Epidermal melanocyte (primary cell): ENCODE results near the gene NTN1.

Experiments
- DNase-seq: peaks from one replicate; pipeline ENCODE4 v3.0.0; 2011; ENCODE audit warnings: low spot score; ENCODE audit not compliant: insufficient read length

NTN1 gene

DNA sequence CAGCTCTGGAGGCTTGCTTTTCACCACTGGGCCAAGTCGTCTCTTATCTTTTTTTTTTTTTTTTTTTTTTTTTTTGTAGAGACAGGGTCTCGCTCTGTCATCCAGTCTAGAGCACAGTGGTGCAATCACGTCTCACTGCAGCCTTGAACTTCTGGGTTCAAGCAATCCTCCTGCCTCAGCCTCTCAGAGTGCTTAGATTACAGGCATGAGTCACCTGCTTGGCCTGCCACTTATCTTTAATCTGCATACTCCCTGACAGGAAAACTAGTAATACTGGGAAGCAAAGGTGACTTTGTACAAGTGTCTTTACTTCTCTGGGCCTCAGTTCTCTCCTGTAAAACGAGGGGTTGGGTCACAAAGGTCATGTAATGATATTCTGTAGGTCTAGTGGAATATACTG lies 15.0 kb downstream of the NTN1 start:
- DNase-seq: no peak

DNA sequence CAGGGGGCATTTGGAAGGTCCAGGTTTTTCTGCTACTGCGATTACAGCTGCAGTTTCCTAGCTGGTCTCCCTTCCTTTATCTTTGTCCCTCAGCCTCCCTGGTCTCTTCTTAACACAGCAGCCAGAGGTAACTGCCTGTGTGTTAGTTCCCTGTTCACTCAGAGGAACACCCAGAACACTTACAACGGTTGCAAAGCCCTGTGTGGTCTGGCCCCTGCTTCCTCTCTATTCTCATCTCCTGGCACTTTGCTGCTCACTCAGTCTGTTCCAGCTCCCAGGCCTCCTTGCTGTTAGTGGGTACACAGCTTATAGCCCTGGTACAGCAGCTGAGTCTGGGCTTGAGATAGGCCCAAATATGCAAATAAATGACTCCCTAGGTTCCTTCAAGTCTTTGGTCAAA lies 16.4 kb downstream of the NTN1 start:
- no peak for DNase-seq

DNA sequence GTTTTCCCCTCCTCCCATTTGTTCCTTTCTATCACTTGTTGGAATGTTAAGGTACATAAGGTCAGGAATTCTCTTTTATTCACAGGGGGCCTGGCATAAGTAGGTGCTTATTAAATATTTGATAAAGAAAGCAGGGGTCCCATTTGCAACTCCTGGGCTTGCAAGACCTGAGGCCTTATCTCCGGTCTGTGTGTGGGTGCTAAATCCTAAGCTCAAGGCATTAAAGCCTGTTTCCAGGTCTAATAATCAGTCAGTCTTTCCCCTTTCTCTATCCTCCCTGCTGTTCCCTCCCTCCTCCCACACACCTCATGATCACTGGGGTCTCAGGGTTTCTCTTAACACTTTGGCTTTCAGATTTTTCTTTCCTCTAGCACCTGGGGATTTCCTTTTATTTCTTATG lies 17.1 kb downstream of the NTN1 start:
- no peak for DNase-seq

DNA sequence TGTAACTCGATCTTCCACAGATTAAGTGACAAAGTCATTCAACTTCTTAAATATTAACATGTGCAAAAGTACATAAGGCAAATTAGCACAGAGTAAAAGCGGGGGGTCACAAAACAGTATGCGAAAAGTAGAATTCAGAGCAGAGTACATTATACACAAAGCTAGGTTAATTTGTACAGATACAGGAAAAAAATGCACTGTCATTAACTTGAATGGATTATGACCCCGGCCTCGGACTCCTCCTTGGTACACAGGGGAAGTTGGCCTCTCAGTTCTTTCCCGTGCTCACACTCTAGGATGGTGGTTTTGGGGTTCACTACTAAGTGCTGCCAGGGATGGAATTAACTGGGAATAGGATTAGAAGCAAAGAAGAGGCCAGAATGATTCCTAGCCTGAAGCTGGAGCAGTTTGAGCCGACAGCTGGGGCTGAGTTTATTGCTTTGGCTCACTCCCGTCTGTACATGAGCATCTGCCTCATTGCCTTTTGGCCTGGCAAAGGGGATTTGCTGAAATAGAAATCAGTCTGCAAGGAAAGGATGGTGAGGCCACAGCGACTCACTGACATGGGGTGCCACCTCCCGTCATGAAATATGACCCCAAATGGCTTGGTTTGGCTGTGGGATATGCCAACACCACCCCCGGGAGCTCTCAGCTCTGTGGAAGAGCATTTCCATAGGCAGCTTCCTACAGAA lies 23.6 kb downstream of the NTN1 start:
- no peak for DNase-seq

DNA sequence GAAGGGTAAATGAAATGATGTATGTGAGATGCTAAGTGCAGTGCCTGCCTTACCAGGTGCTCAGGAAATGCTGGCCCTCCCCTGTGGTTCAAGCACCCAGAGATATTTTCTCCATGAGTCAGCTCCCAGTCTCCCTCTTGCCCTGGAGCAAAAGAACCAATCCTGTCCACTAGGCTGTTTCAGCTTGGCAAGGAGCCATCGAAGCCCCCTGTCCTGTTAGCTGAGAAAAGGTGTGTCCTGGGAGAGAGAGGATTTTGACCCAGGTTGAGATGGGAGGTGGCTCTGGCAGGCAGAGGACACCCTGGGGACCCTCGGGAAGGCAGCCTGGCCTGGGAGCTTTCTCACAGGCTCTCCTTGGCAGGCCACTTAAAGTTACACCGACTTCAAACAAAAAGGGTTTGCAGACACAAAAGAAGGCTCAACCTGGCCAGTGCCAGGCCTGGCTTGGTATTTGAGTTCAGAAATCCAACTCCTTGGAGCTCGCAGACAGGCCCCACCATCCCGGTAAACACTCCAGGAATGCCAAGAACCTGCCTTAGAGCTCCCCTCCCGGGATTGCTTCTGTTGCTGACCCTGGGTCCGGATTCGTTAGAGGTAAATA lies 29.6 kb downstream of the NTN1 start:
- DNase-seq: no peak

DNA sequence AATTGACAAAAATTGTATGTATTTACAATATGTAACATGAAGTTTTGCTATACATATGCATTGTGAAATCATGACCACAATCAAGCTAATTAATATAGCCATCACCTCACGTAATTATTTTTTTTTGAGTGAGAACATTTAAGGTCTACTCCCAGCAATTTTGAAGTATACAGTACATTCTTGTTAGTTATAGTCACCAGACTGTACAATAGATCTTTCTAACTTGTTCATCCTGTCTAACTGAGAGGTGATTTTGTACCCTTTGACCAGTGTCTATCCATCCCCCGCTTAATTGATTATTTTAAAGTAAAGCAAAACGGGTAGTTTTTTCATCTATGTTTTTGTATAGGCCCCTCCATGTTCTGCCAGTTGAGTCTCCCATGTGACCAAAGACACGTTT lies 30.3 kb downstream of the NTN1 start:
- no peak for DNase-seq

DNA sequence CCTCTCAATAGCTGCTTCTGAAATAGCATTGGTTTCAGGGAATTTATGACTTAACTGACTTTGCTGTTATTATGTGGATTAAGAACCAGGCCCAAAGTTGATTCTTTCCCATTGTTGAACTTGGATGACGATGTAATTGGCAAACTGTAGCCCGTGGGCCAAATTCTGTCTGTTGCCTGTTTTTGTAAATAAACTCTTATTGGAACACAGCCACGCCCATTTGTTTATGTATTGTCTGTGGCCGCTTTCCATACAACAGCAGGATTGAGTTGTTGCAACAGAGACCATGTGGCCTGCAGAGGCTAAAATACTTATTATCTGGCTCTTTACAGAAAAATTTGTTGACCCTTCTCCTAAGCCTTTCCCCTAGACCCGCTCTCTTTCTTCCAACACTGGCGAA lies 31.6 kb downstream of the NTN1 start:
- no peak for DNase-seq

DNA sequence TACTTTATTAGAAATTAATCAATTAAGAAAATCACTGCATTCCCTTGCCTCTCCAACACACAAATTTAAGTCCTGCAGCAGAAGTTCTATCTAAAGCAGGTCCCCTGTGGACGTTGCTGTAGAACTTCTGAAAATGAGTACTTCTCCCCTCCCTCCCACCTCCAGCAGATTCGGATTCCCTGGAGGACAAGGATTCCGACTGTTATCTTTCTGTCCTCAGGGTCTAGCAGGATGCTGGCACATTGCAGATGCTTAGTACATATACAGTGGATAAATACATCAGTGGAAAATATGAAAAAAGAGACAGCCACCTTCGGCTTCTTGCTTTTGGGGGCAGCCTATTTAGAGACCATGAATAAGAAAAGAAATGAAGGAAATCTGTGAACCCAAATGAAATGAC lies 32.1 kb downstream of the NTN1 start:
- DNase-seq: no peak

DNA sequence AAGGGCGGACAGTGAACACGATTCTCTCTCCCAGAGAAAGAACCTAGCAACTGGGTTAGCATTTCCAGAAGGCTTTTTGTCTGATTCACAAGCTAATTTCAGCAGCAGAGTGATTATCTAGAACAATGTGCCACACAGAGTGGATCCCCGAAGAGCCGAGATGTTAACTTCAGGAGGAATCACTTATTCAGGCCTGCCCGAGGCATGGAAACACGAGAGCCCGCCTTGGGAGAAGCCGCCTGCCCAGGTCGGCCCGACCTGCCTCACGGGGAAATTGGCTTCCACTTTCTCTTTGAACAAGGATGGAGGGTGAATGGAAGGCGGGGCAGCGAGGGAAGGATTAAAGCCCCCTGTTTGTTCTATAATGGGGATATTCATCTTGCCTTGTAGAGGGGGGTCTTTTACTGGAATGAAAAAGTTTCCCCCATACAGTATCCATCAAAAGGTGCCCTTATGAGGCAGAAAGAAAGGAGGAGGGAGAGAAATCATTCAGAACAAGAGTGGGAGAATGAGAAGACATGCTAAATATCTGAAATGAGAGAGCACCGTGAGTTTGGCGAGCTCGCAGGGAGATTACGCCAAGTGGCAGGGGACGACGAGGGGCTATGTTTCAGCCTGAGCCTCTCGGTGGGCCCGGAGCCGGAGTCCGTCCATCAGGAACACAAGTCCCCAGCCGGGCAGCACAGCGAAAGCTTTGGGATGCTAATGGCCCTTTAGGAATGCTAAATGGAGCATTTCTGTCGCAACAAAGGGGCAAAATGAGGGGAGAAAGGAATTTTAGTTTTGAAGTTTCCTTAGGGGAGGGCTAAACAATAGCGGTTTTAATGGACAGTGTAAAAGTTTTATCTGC lies 33.0 kb downstream of the NTN1 start:
- no peak for DNase-seq

DNA sequence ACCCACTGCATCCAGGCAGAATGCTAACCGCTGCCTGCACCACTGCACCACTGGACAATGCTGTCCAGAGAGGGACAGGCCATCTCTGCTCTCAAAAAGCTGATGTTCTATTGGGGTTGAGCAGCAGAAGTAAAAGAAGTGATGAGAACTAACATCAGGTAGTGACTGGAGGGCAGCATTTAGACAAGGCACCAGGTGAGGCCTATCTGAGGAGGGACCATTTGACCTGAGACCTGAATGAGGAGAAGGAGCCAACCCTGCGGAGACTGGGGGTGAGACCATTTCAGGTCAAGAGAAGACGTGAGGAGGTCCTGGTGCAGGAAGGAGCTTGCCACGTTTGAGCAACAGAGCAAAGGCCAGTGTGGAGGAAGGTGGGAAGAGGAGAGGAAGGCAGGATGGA lies 34.0 kb downstream of the NTN1 start:
- no peak for DNase-seq

DNA sequence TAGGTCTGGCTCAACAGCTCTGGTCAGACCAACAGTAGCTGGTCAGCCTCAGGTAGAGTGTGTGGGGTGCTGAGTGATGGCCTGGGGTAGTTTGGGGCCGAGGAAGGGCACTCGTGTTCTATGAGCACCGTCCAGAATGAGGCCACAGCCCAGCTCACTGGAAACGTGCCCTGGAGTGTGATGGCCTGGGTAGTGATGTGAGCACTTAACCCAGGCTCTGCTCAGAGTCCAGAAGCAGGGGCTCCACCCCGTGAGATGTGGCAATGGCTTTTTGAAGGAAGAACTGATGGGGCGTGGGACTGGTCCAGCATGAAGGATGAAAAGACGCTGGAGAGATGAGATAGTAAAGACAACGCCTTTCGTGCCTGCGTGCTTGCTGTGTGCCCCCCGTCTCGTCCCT lies 35.3 kb downstream of the NTN1 start:
- no peak for DNase-seq

DNA sequence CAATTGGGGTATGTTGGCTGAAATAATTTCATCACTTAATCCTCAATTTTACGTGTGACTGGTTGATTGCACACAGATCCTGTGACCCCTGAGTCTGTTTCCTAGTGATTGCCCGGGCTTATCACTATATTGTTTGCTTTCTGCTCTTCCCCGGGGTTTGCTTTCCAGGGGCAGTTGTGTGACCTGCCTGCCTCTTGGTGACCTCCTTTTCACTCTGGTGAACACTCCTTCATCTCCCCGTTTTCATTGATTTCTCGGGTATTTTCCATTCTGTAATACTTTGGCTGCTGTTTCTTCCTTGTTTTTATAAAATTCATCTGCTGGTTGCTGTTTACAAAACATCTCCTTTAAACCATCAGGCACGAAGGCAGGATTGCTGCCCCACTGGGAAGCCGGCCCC lies 36.0 kb downstream of the NTN1 start:
- no peak for DNase-seq

DNA sequence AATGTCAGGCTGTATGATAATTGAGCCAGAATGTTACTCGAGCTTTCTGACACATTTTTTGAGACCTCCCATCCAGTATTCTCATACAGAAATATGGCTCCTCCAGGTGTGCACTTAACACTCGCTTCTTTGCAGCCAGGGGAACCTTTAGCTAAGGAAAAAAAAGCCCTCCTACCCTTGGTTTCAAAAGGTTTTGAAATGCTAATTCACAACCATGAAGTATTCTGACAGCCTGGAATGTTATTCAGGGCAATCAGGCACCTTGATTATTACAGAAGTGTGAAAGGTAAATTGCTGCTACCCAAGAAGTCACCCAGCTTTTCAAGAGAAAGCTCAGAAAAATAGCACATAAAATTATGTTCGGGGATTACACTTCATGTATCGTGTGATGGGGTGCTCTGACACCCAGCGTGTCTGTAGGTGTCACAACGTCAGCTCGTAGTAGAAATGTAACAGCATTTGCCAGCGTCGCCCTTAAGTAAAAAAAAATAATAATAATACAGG lies 41.1 kb downstream of the NTN1 start:
- DNase-seq: no peak

DNA sequence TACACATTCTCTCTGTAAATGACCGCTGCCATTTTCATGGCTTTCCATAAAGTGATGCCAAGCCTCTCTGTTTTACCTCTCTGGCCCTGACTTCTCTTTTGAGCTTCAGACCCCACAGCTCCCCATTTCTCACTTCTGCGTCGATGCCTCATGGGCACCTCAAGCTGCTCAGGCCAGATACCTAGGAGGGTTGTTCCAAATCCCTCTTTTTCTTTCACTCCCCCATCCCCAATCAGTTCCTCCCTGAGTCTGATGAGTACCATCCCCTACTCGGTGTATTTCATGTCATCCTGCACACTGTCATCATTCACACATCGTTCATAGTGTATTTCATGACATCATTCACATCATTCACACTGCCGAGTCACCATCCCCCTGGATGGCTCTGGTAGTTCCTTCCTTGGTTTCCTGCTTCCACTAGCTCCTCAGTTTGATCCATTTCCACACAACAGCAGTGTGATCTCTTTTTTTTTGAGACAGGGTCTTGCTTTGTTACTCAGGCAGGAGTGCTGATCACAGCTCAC lies 43.1 kb downstream of the NTN1 start:
- no peak for DNase-seq

DNA sequence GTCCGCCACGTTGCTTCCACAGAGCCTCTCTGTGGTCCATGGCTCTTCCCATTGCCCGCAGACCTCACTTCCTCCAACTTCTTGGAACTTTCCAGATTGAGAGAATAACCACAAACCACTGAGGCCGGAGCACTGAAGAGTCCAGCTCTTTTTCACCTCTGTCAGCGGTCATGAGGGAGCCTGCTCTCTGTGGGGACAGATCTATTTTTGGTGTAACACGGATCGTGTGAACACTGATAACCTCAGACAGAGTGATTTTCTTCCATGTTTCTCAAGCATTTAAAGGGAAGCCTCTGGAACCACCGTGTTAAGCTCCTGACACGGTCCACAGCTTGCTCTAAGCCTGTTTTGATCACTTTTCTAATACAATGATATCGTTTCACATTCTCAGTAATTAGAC lies 49.7 kb downstream of the NTN1 start:
- no peak for DNase-seq

DNA sequence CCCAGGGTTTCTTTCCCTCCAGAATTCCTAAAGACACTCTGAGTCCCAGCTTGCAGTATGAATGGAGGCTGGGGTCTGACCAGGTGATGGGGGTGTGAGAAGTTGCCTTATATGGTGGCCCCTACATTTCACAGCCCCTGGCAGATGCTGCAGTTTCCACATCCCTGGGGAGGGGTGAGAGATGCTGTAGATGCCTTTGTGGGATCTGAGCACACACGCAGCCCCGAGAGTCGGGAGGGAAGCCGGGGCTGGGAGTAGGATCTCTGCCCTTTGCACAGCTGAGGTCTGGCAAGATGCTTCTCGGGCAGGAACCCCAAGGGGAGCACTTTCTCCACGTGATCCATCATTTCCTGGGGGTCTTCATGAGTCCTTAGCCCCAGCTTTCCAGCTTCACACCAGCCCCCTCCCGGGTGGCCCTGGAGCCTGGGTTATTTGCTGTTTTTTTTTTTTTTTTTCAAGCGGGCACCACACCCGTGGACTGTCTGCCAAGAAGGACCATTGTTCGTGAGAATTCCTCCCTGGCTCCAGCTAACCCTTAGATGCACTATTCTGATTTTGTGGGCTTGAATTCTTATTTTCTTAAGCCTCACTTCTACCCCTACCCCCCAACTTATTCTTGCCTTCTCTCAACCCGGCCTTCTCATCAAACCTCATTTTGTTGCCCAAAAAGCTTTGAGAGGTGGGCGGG lies 50.6 kb downstream of the NTN1 start:
- no peak for DNase-seq

DNA sequence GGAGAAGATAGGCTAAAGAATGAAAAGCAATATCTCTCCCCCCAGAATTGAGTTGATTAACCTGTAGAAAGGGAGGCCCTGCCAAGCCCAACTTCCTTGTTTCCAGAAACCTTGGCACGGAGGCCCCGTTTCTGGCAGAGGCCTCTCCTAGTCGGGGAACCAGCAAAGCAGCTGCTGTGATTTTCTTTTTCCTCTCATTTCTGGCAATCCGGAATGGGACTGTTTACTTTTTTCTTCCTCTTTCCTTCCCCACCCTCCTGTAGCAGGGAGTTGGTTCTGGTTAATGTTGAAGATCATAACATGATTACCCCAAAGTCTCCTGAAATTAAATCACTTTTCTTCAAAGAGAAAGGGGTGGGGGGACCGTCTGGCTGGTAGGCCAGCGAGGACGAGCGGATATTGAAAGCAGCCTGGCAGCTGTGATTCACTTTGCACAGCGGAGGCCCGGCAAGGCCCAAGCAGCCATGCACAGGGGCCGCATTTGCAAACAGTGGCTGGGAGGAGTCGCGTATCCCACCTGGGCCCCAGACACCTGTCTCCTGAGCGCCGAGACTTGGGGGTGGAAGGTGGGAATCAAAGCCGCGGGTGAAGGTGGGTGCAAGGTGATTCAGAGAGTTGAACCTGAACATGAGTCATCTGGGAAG lies 51.5 kb downstream of the NTN1 start:
- DNase-seq: no peak

DNA sequence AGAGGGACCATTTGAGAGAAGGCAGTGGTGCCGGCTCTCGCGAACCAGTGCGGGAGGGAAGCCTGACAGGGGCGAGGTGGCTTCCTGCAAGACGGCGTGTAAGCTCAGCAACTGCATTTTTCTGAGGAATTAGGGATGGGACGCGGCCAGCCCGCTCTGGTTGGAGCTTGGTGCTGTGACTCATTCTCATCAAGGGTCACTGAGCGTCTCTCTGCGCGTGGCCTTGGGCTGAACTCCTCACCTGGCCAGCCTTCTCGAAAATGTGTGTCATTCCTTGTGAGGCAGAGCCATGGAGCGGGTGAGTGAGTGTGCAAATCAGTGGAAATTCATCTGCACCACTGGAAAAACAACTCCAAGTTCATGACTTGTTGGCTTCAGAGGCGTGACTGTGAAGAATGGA lies 52.8 kb downstream of the NTN1 start:
- no peak for DNase-seq

DNA sequence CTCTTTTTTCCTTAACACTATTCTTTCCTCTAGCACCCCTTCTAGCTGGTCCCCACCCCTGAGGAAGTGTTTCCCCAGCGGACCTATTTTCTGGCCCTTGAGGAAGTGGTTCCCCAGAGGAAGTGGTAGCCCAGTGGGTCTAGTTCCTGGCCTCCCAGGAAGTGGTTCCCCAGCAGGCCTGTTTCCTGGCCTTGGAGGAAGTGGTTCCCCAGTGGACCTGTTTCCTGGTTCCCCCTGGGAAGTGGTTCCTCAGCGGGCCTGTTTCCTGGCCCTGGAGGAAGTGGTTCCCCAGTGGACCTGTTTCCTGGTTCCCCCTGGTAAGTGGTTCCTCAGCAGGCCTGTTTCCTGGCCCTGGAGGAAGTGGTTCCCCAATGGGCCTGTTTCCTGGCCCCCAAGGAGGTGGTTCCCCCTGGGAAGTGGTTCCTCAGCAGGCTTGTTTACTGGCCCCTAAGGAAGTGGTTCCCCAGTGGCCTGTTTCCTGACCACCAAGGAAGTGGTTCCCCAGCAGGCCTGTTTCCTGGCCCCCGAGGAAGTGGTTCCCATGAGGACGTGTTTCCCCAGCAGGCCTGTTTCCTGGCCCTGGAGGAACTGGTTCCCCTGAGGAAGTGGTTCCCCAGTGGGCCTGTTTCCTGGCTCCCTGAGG lies 58.3 kb downstream of the NTN1 start:
- DNase-seq: no peak

DNA sequence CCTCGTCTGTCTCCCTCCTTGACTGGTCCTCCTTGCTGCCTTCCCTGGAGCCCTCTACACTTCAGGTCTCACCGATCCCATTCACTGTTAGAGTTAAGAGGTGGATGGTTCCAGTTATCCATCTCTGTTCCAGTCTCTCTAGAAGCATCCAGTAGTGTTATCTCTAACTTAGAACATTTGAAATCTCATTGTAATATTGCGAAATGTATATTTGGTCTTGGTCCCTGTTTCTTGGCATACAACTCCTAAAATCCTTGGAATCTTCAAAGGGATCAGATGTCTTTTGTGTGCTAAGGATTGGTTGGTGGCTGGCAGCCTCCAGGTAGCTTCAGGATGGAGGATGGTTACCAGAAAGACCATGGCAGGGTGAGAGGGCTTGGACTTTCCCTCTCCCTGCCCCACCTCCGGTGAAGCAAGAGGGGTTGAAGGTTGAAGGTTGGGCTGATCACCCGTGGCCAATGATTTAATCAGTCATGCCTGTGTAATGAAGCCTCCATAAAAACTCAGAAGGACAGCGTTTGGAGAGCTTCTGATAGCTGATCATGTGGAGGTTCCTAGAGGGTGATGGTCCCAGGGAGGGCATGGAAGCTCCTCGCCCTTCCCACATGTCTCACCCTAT lies 59.1 kb downstream of the NTN1 start:
- DNase-seq: no peak
